IMR-90 (cell line): ENCODE results near the gene TOMM7. TPM values are rescaled to one million over a fixed set of nuclear protein-coding genes. Genes with fewer than 3 reads are reported as not detected.

Source experiments
- ATAC-seq: fragments of 200-7000 bp; cut with Tn5 transposase; 2 replicates; pipeline ENCODE4 v1.9.1; 2020; ENCODE audit warnings: low read depth, mild to moderate bottlenecking, moderate library complexity
- BruUV-seq: library from RNA; stranded (reverse); fragments of 400-500 nt; replicated peaks from 2 replicates; lab custom pipeline; 2021; lab: Mats Ljungman, UMichigan
- CTCF ChIA-PET: fragments of 300-600 bp; formaldehyde crosslinking; extraction: SDS; loops from one replicate; lab custom pipeline; 2021; ENCODE audit warnings: antibody characterized with exemption; lab: Yijun Ruan, JAX
- POLR2A ChIA-PET: fragments of 300-600 bp; sonication (Branson Sonifier 250); formaldehyde crosslinking; loops from one replicate; lab custom pipeline; 2022; ENCODE audit warnings: antibody characterized with exemption; ENCODE audit not compliant: unreplicated experiment; lab: Charles Lee
- DNase-seq: peaks from one replicate; pipeline ENCODE4 v3.0.0; 2013
- H2AFZ ChIP-seq: replicated peaks from 2 replicates; pipeline ENCODE3; 2013; ENCODE audit warnings: low read length, mild to moderate bottlenecking; ENCODE audit not compliant: poor library complexity
- H2AK5ac ChIP-seq: 2 replicates; pipeline ENCODE4 v1.6.1; 2013; ENCODE audit warnings: low read depth, low read length, inconsistent platforms
- H2AK9ac ChIP-seq: replicated peaks from 2 replicates; pipeline ENCODE3; 2013; ENCODE audit warnings: mild to moderate bottlenecking, low read depth, low read length, moderate library complexity; ENCODE audit not compliant: poor library complexity
- H2BK120ac ChIP-seq: 2 replicates; pipeline ENCODE4 v1.6.1; 2013; ENCODE audit warnings: low read depth, low read length, inconsistent platforms
- H2BK15ac ChIP-seq: 3 replicates; pipeline ENCODE4 v1.6.1; 2013; ENCODE audit warnings: low read depth, low read length, inconsistent platforms
- H2BK20ac ChIP-seq: 2 replicates; pipeline ENCODE4 v1.6.1; 2013; ENCODE audit warnings: low read depth, mild to moderate bottlenecking, inconsistent platforms, low read length, moderate library complexity
- H2BK5ac ChIP-seq: 2 replicates; pipeline ENCODE4 v1.6.1; 2013; ENCODE audit warnings: mild to moderate bottlenecking, low read depth, low read length, inconsistent platforms; ENCODE audit not compliant: poor library complexity, severe bottlenecking
- H3K14ac ChIP-seq: replicated peaks from 2 replicates; pipeline ENCODE4 v1.6.1; 2013; ENCODE audit warnings: low read depth, low read length, inconsistent platforms
- H3K18ac ChIP-seq: 2 replicates; pipeline ENCODE4 v1.6.1; 2013; ENCODE audit warnings: low read depth, low read length, control low read depth
- H3K23ac ChIP-seq: 2 replicates; pipeline ENCODE4 v1.6.1; 2013; ENCODE audit warnings: low read depth, low read length, inconsistent platforms
- H3K27ac ChIP-seq: 2 replicates; pipeline ENCODE4 v1.5.1; 2013; ENCODE audit warnings: mild to moderate bottlenecking, control low read depth, low read length; ENCODE audit not compliant: insufficient read depth
- H3K27me3 ChIP-seq: 2 replicates; pipeline ENCODE4 v1.6.1; 2013; ENCODE audit warnings: low read length; ENCODE audit not compliant: control insufficient read depth, insufficient read depth
- H3K36me3 ChIP-seq: 2 replicates; pipeline ENCODE4 v1.6.1; 2013; ENCODE audit warnings: low read length, mixed read lengths; ENCODE audit not compliant: control insufficient read depth, insufficient read depth
- H3K4ac ChIP-seq: 2 replicates; pipeline ENCODE4 v1.6.1; 2013; ENCODE audit warnings: low read depth, low read length, inconsistent platforms
- H3K4me1 ChIP-seq: 2 replicates; pipeline ENCODE4 v1.6.1; 2013; ENCODE audit warnings: low read length, mixed read lengths; ENCODE audit not compliant: control insufficient read depth, insufficient read depth
- H3K4me2 ChIP-seq: 2 replicates; pipeline ENCODE4 v1.6.1; 2013; ENCODE audit warnings: low read depth, mild to moderate bottlenecking, control low read depth, low read length, moderate library complexity
- H3K4me3 ChIP-seq: 2 replicates; pipeline ENCODE4 v1.5.1; 2013; ENCODE audit warnings: low read depth, mild to moderate bottlenecking, control low read depth, low read length, moderate library complexity; ENCODE audit not compliant: insufficient read depth
- H3K56ac ChIP-seq: 2 replicates; pipeline ENCODE4 v1.6.1; 2013; ENCODE audit warnings: low read length, inconsistent platforms; ENCODE audit not compliant: insufficient read depth; ENCODE audit errors: extremely low read depth
- H3K79me1 ChIP-seq, 2 experiments: 2 replicates each; pipeline ENCODE4 v1.6.1; 2013; ENCODE audit warnings: low read length in 2 of 2, inconsistent platforms in 1 of 2, low read depth in 1 of 2
- H3K9ac ChIP-seq: 2 replicates; pipeline ENCODE4 v1.6.1; 2013; ENCODE audit warnings: low read depth, low read length, control low read depth
- H3K9me1 ChIP-seq: 2 replicates; pipeline ENCODE4 v1.6.1; 2013; ENCODE audit warnings: low read length, inconsistent platforms; ENCODE audit not compliant: insufficient read depth
- H3K9me3 ChIP-seq: 2 replicates; pipeline ENCODE4 v1.6.1; 2013; ENCODE audit warnings: low read length; ENCODE audit not compliant: control insufficient read depth, insufficient read depth
- H4K20me1 ChIP-seq: 2 replicates; pipeline ENCODE4 v1.6.1; 2013; ENCODE audit warnings: low read length, inconsistent platforms; ENCODE audit not compliant: insufficient read depth
- H4K5ac ChIP-seq: 2 replicates; pipeline ENCODE4 v1.6.1; 2013; ENCODE audit warnings: mild to moderate bottlenecking, low read depth, low read length, control low read depth
- H4K8ac ChIP-seq, 2 experiments: 2 replicates each; pipeline ENCODE4 v1.6.1; 2013; ENCODE audit warnings: low read depth in 2 of 2, low read length in 2 of 2, control low read depth in 1 of 2, inconsistent platforms in 1 of 2
- H4K91ac ChIP-seq: 2 replicates; pipeline ENCODE4 v1.6.1; 2013; ENCODE audit warnings: low read depth, low read length, inconsistent platforms; ENCODE audit not compliant: insufficient read depth
- FOS ChIP-seq: fragments of 150-350 bp; IDR thresholded peaks from 2 replicates; pipeline ENCODE4 v1.6.1; 2016; ENCODE audit warnings: low read depth, low read length
- MAFK ChIP-seq: IDR thresholded peaks from 2 replicates; pipeline ENCODE4 v1.6.1; 2012; ENCODE audit warnings: low read depth, low read length, improper control_type of control experiment
- POLR2A ChIP-seq: IDR thresholded peaks from 2 replicates; pipeline ENCODE4 v1.6.1; 2012; ENCODE audit warnings: mild to moderate bottlenecking, low read depth, low read length
- WGBS, 2 experiments: methylation state at CpG; one replicate each; pipeline versions ENCODE4 v1.1.5 to v1.1.7; 2013; ENCODE audit warnings: missing lambda C conversion rate in 2 of 2; ENCODE audit not compliant: insufficient read length in 1 of 2; ENCODE audit errors: extremely low coverage in 2 of 2; 5-methylcytosine and 5-hydroxymethylcytosine counted together
- dilution Hi-C: fragments of 300-500 bp; cut with HindIII; formaldehyde crosslinking; loops from one replicate; pipeline ENCODE4 v1.14.3; 2018; ENCODE audit warnings: low sequenced_read_pairs; ENCODE audit not compliant: unreplicated experiment
- in situ Hi-C: fragments of 300-500 bp; cut with MboI; formaldehyde crosslinking; loops from 3 replicates; pipeline ENCODE4 v1.14.3; 2019; ENCODE audit warnings: low sequenced_read_pairs, inconsistent platforms, mixed read lengths
- intact Hi-C: fragments of 100-400 bp; cut with micrococcal nuclease; formaldehyde crosslinking; loops from 2 replicates; pipeline ENCODE4 v1.10.0; 2022
- polyA plus RNA-seq, 3 experiments: library from polyadenylated mRNA; depleted of rRNA; stranded (reverse); fragments of >200 nt; gene quantifications; 2 replicates each; pipeline ENCODE4 v1.2.3, GENCODE V29; 2012; ENCODE audit warnings: low replicate concordance in 1 of 3
- total RNA-seq: library from RNA; depleted of rRNA; stranded (reverse); fragments of >200 nt; gene quantifications from 2 replicates; pipeline ENCODE4 v1.2.3, GENCODE V29; 2012

The TOMM7 gene
- total and polyA plus RNA-seq, 2 of the 4 experiments (the other 2 are of a cell fraction), result 67.2 to 727 TPM

GRCh38 chr7:22814261-22815208, 8.1 kb downstream of the TOMM7 start:
- dilution Hi-C loops, result no loop called here

More at GRCh38 chr7:22814261-22815208, 8.1 kb downstream of the TOMM7 start:
- Histone ChIP-seq H2BK20ac (no peak overlapping the region), H3K56ac (no peak overlapping the region), H4K20me1 (peaks cover 8% of the 10 kb centered on the region; the same call in 1 of the 2 replicates), H2BK15ac (no peak overlapping the region), H3K4me1 (peaks cover 3% of the 10 kb centered on the region; the same call in 1 of the 2 replicates), H2BK120ac (no peak overlapping the region), H4K91ac (no peak overlapping the region), H3K18ac (no peak overlapping the region), H3K9ac (no peak overlapping the region), H3K4me2 (no peak overlapping the region), H4K8ac (no peak overlapping the region), H3K14ac (no peak overlapping the region), H3K36me3 (peaks cover 17% of the 10 kb centered on the region), H3K79me1 (peaks cover 22 to 39% of the 10 kb centered on the region in 2 experiments), H2AK5ac (0 out of 2 replicates have a peak overlapping the region, but pooled peaks have one; percentile 30), H2AK9ac (no peak overlapping the region), H2AFZ (no peak overlapping the region), H3K9me1 (0 out of 2 replicates have a peak, but pooled peaks cover 3% of the 10 kb centered on the region), H3K27me3 (no peaks in the 10 kb centered on the region), H2BK5ac (no peak overlapping the region), H3K23ac (no peak overlapping the region), H3K9me3 (no peaks in the 10 kb centered on the region), H4K5ac (no peak overlapping the region), H3K4ac (no peak overlapping the region), H3K4me3 (no peak overlapping the region), H3K27ac (no peak overlapping the region)
- POLR2A ChIA-PET, result no interaction called here
- WGBS, 2 experiments, result 100% methylated on average over 1 of the region's 10 CpGs; no CpG with 5 or more reads in 1 of the 2 experiments
- CTCF ChIA-PET, result interaction anchor here (0.6 kb wide), 1 partner anchor 236 kb away, joined by 7 read pairs; no protein-coding TSS in a partner anchor
- TF ChIP-seq POLR2A, result no peak
- peak; percentile 62; the same call in 1 of the 2 replicates for TF ChIP-seq FOS
- peak; percentile 74 for TF ChIP-seq MAFK
- in situ Hi-C loops (no loop called here), intact Hi-C loops (no loop called here)
- DNase-seq (peak; percentile 62), ATAC-seq (peak; percentile 77)
- no TSS peak for BruUV-seq
